DMS53 treated with DMSO at 0.1 percent for 48 hours (cell line): Measurements from ENCODE around the gene CP.

Experiments
- DNase-seq: peaks from one replicate; lab custom pipeline; 2025; ENCODE audit not compliant: unreplicated experiment; lab: John Stamatoyannopoulos, UW

CP gene

GRCh38 chr3:149186721-149187120 lies 34.9 kb downstream of the CP start:
- no peak for DNase-seq

GRCh38 chr3:149186219-149186618 lies 35.4 kb downstream of the CP start:
- no peak for DNase-seq

GRCh38 chr3:149181182-149181581 lies 40.4 kb downstream of the CP start:
- DNase-seq: no peak

- peak; percentile 48 for DNase-seq
Observed at GRCh38 chr3:149180057-149180573, 41.5 kb downstream of the CP start.

- no peak for DNase-seq
Observed at GRCh38 chr3:149179220-149179619, 42.4 kb downstream of the CP start.

GRCh38 chr3:149177122-149177521 lies 44.5 kb downstream of the CP start:
- DNase-seq: no peak

- DNase-seq: no peak
Observed at GRCh38 chr3:149174901-149175300, 46.7 kb downstream of the CP start.

GRCh38 chr3:149170672-149171071 lies 51.0 kb downstream of the CP start:
- DNase-seq: no peak

GRCh38 chr3:149167898-149168297 lies 53.7 kb downstream of the CP start:
- DNase-seq: no peak

GRCh38 chr3:149163066-149163465 lies 58.6 kb downstream of the CP start:
- DNase-seq: no peak

- DNase-seq: no peak
Observed at GRCh38 chr3:149162007-149162406, 59.6 kb downstream of the CP start.

- no peak for DNase-seq
Observed at GRCh38 chr3:149160754-149161300, 60.8 kb downstream of the CP start.

GRCh38 chr3:149153402-149153801 lies 68.2 kb downstream of the CP start:
- no peak for DNase-seq

GRCh38 chr3:149152420-149152819 lies 69.2 kb downstream of the CP start:
- no peak for DNase-seq

- no peak for DNase-seq
Observed at GRCh38 chr3:149151843-149152242, 69.8 kb downstream of the CP start.

GRCh38 chr3:149150436-149150835 lies 71.2 kb downstream of the CP start:
- DNase-seq: no peak

GRCh38 chr3:149145974-149146373 lies 75.7 kb downstream of the CP start:
- DNase-seq: no peak

- DNase-seq: no peak
Observed at GRCh38 chr3:149145356-149145755, 76.3 kb downstream of the CP start.

GRCh38 chr3:149142682-149143081 lies 78.9 kb downstream of the CP start:
- DNase-seq: no peak

GRCh38 chr3:149134575-149134974 lies 87.1 kb downstream of the CP start:
- no peak for DNase-seq

GRCh38 chr3:149131589-149131988 lies 90.0 kb downstream of the CP start:
- no peak for DNase-seq

GRCh38 chr3:149129326-149130205 lies 92.1 kb downstream of the CP start, which contains the start of gene HPS3:
HPS3 (plus strand) TSS chr3:149129638; CDS start chr3:149129724, 86 bp downstream.
- DNase-seq: peak; percentile 81
